PC-3 (cell line): Measurements from ENCODE around the gene TREH.

Experiments used
- EZH2phosphoT487 ChIP-seq: fragments of 300-600 bp; sonication (generic); IDR thresholded peaks from 2 replicates; pipeline ENCODE4 v1.6.1; 2018; ENCODE audit warnings: mild to moderate bottlenecking, antibody characterized with exemption, low read length, borderline replicate concordance
- TF ChIP-seq, protein P1 (sequence below): fragments of 300-600 bp; sonication (generic); conservative IDR thresholded peaks from 2 replicates; pipeline ENCODE4 v1.5.1; 2017; ENCODE audit warnings: antibody characterized with exemption, low read depth, mild to moderate bottlenecking, low read length

GRCh38 chr11:118666371-118666770 lies 13.1 kb downstream of the TREH start:
- TF ChIP-seq, protein P1, sequence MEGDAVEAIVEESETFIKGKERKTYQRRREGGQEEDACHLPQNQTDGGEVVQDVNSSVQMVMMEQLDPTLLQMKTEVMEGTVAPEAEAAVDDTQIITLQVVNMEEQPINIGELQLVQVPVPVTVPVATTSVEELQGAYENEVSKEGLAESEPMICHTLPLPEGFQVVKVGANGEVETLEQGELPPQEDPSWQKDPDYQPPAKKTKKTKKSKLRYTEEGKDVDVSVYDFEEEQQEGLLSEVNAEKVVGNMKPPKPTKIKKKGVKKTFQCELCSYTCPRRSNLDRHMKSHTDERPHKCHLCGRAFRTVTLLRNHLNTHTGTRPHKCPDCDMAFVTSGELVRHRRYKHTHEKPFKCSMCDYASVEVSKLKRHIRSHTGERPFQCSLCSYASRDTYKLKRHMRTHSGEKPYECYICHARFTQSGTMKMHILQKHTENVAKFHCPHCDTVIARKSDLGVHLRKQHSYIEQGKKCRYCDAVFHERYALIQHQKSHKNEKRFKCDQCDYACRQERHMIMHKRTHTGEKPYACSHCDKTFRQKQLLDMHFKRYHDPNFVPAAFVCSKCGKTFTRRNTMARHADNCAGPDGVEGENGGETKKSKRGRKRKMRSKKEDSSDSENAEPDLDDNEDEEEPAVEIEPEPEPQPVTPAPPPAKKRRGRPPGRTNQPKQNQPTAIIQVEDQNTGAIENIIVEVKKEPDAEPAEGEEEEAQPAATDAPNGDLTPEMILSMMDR = no peak
- TF ChIP-seq EZH2phosphoT487 = no peak
